SK-N-SH (cell line): ENCODE measurements around the gene TMEM59. TPM values are rescaled to one million over a fixed set of nuclear protein-coding genes. Genes with fewer than 3 reads are reported as not detected.

Source experiments
- CTCF ChIA-PET: fragments of 300-600, 350-600 bp; formaldehyde crosslinking; extraction: SDS; loops from one replicate; lab custom pipeline; 2021; lab: Yijun Ruan, JAX
- POLR2A ChIA-PET: fragments of 350-600 bp; sonication (Branson Sonifier 250); formaldehyde crosslinking; extraction: SDS; loops from one replicate; lab custom pipeline; 2020; ENCODE audit warnings: antibody characterized with exemption, inconsistent platforms; lab: Yijun Ruan, JAX
- DNase-seq: peaks from one replicate; pipeline ENCODE4 v3.0.0; 2012
- H2AFZ ChIP-seq: fragments of 200-600 bp; sonication (generic); 2 replicates; pipeline ENCODE4 v1.8.1; 2016; ENCODE audit warnings: antibody characterized with exemption, mild to moderate bottlenecking, low read depth
- H3F3A ChIP-seq: fragments of 200-600 bp; sonication (generic); replicated peaks from 2 replicates; pipeline ENCODE3; 2016; ENCODE audit warnings: antibody characterized with exemption, mild to moderate bottlenecking; ENCODE audit not compliant: insufficient read depth
- H3K27ac ChIP-seq, 2 experiments: fragments of 200-500 bp in 1 of 2; fragments of 200-600 bp in 1 of 2; sonication (Bioruptor generic) in 1 of 2; sonication (generic), shearing (Covaris generic) in 1 of 2; 2 replicates each; pipeline versions ENCODE4 v1.5.1 to v1.6.1; 2014 to 2016; ENCODE audit warnings: low read depth in 2 of 2, inconsistent platforms in 1 of 2, low read length in 1 of 2, mild to moderate bottlenecking in 1 of 2, mixed read lengths in 1 of 2
- H3K27me3 ChIP-seq: fragments of 200-600 bp; sonication (generic), shearing (Covaris generic); 2 replicates; pipeline ENCODE4 v1.6.1; 2016; ENCODE audit warnings: mixed run types; ENCODE audit not compliant: insufficient read depth
- H3K36me3 ChIP-seq, 2 experiments: fragments of 200-500 bp in 1 of 2; fragments of 200-600 bp in 1 of 2; sonication (Bioruptor generic) in 1 of 2; sonication (generic) in 1 of 2; replicated peaks in 1 of 2; 2 replicates each; pipeline versions ENCODE3 to v1.5.1; 2014 to 2016; ENCODE audit warnings: low read length in 1 of 2, mild to moderate bottlenecking in 1 of 2; ENCODE audit not compliant: insufficient read depth in 2 of 2, control insufficient read depth in 1 of 2
- H3K4me1 ChIP-seq, 2 experiments: fragments of 200-500 bp in 1 of 2; fragments of 200-600 bp in 1 of 2; sonication (Bioruptor generic) in 1 of 2; sonication (generic), shearing (Covaris generic) in 1 of 2; 2 replicates each; pipeline versions ENCODE4 v1.5.1 to v1.6.1; 2014 to 2016; ENCODE audit warnings: low read depth in 1 of 2, low read length in 1 of 2, mixed run types in 1 of 2; ENCODE audit not compliant: insufficient read depth in 2 of 2, control insufficient read depth in 1 of 2
- H3K4me2 ChIP-seq: fragments of 200-600 bp; sonication (generic), shearing (Covaris generic); 2 replicates; pipeline ENCODE4 v1.6.1; 2017; ENCODE audit warnings: mixed run types
- H3K4me3 ChIP-seq, 2 experiments: fragments of 200-500 bp in 1 of 2; fragments of 200-600 bp in 1 of 2; sonication (Bioruptor generic) in 1 of 2; sonication (generic), shearing (Covaris generic) in 1 of 2; 2 replicates each; pipeline versions ENCODE4 v1.5.1 to v1.8.1; 2014 to 2016; ENCODE audit warnings: low read depth in 2 of 2, inconsistent platforms in 1 of 2, low read length in 1 of 2, mild to moderate bottlenecking in 1 of 2, mixed read lengths in 1 of 2, moderate library complexity in 1 of 2
- H3K79me2 ChIP-seq: fragments of 200-600 bp; sonication (generic); 2 replicates; pipeline ENCODE4 v1.8.1; 2017; ENCODE audit warnings: mild to moderate bottlenecking; ENCODE audit not compliant: insufficient read depth
- H3K9ac ChIP-seq: fragments of 200-600 bp; sonication (generic); 2 replicates; pipeline ENCODE4 v1.6.1; 2017; ENCODE audit warnings: mixed run types
- H3K9me2 ChIP-seq: fragments of 200-600 bp; sonication (generic); 2 replicates; pipeline ENCODE4 v1.6.1; 2017; ENCODE audit warnings: mixed run types
- H3K9me3 ChIP-seq: fragments of 200-600 bp; sonication (generic); 2 replicates; pipeline ENCODE4 v1.6.1; 2017; ENCODE audit warnings: mixed run types, mild to moderate bottlenecking, moderate library complexity
- H4K20me1 ChIP-seq: fragments of 200-600 bp; sonication (generic); 2 replicates; pipeline ENCODE4 v1.6.1; 2017; ENCODE audit warnings: mild to moderate bottlenecking, mixed run types; ENCODE audit not compliant: insufficient read depth
- CHD2 ChIP-seq: fragments of 150-350 bp; IDR thresholded peaks from 2 replicates; pipeline ENCODE4 v1.6.1; 2018; ENCODE audit warnings: low read length; ENCODE audit not compliant: partially characterized antibody
- CTCF ChIP-seq: fragments of 200-600 bp; sonication (generic); IDR thresholded peaks from 2 replicates; pipeline ENCODE4 v1.6.1; 2017; ENCODE audit warnings: antibody characterized with exemption, mild to moderate bottlenecking, moderate library complexity
- EP300 ChIP-seq, 2 experiments: IDR thresholded peaks; 2 replicates each; pipeline versions ENCODE4 v1.4.0 to v1.6.1; 2012; ENCODE audit warnings: borderline replicate concordance in 1 of 2, low read depth in 1 of 2, low read length in 1 of 2
- EZH2phosphoT487 ChIP-seq: fragments of 200-600 bp; sonication (generic); IDR thresholded peaks from 2 replicates; pipeline ENCODE4 v1.6.1; 2017; ENCODE audit warnings: low read depth, mixed run types, mild to moderate bottlenecking, antibody characterized with exemption, moderate library complexity, borderline replicate concordance
- GABPA ChIP-seq: IDR thresholded peaks from 2 replicates; pipeline ENCODE4 v1.4.0; 2012; ENCODE audit warnings: low read depth, mild to moderate bottlenecking
- JUND ChIP-seq: IDR thresholded peaks from 2 replicates; pipeline ENCODE4 v1.4.0; 2012
- MEF2A ChIP-seq: IDR thresholded peaks from 2 replicates; pipeline ENCODE4 v1.4.0; 2012; ENCODE audit warnings: low read depth, borderline replicate concordance
- MXI1 ChIP-seq: IDR thresholded peaks from 2 replicates; pipeline ENCODE4 v1.6.1; 2012; ENCODE audit warnings: mild to moderate bottlenecking, low read depth, low read length, improper control_type of control experiment
- NFIC ChIP-seq: IDR thresholded peaks from 2 replicates; pipeline ENCODE4 v1.4.0; 2012; ENCODE audit warnings: borderline replicate concordance
- NRF1 ChIP-seq: IDR thresholded peaks from 2 replicates; pipeline ENCODE4 v1.6.1; 2012; ENCODE audit warnings: low read depth, mild to moderate bottlenecking, low read length
- PBX3 ChIP-seq: IDR thresholded peaks from 2 replicates; pipeline ENCODE4; 2012
- RFX5 ChIP-seq: IDR thresholded peaks from 2 replicates; pipeline ENCODE4 v1.6.1; 2012; ENCODE audit warnings: mild to moderate bottlenecking, improper control_type of control experiment, low read length
- RXRA ChIP-seq: IDR thresholded peaks from 2 replicates; pipeline ENCODE4 v1.4.0; 2012; ENCODE audit warnings: low read depth, mild to moderate bottlenecking, borderline replicate concordance
- SIN3A ChIP-seq: IDR thresholded peaks from 2 replicates; pipeline ENCODE4 v1.6.1; 2012; ENCODE audit warnings: low read depth, mild to moderate bottlenecking, low read length, moderate library complexity, borderline replicate concordance
- TAF1 ChIP-seq: IDR thresholded peaks from 2 replicates; pipeline ENCODE4 v1.6.1; 2012; ENCODE audit warnings: low read depth, mild to moderate bottlenecking, low read length, moderate library complexity, borderline replicate concordance
- TEAD4 ChIP-seq: IDR thresholded peaks from 2 replicates; pipeline ENCODE4 v1.4.0; 2012; ENCODE audit warnings: mild to moderate bottlenecking, borderline replicate concordance; ENCODE audit not compliant: insufficient read depth
- USF1 ChIP-seq: IDR thresholded peaks from 2 replicates; pipeline ENCODE4 v1.4.0; 2012; ENCODE audit warnings: low read depth, borderline replicate concordance
- USF2 ChIP-seq: fragments of 150-350 bp; IDR thresholded peaks from 2 replicates; pipeline ENCODE4 v1.6.1; 2017; ENCODE audit warnings: antibody characterized with exemption, low read length, low read depth, borderline replicate concordance
- YY1 ChIP-seq: IDR thresholded peaks from 2 replicates; pipeline ENCODE4 v1.4.0; 2012; ENCODE audit warnings: low read depth, mild to moderate bottlenecking
- WGBS: methylation state at CpG from one replicate; pipeline ENCODE4 v1.1.6; 2017; ENCODE audit warnings: low lambda C conversion rate; 5-methylcytosine and 5-hydroxymethylcytosine counted together
- polyA plus RNA-seq, 3 experiments: library from polyadenylated mRNA; depleted of rRNA; stranded (reverse); fragments of >200 nt; gene quantifications; 2 replicates each; pipeline ENCODE4 v1.2.3, GENCODE V29; 2012

The TMEM59 gene
- polyA plus RNA-seq, 1 of the 3 experiments (the other 2 are of a cell fraction), result 249 TPM

- TF ChIP-seq TAF1 (no peak), GABPA (no peak), EZH2phosphoT487 (no peak), JUND (no peak), USF2 (no peak), NRF1 (no peak), NFIC (no peak), RFX5 (no peak), CHD2 (no peak), YY1 (no peak), RXRA (no peak), CTCF (no peak), EP300 (IDR thresholded peaks at IDR 0.05; ENCODE audit: borderline replicate concordance in 1 of 2, low read depth in 1 of 2, low read length in 1 of 2) (no peak), PBX3 (no peak), MEF2A (no peak), TEAD4 (no peak), SIN3A (no peak), MXI1 (no peak), USF1 (no peak)
- no peaks in the 10 kb centered on the region for H4K20me1 ChIP-seq
- H3K4me3 ChIP-seq, result peak overlapping the region in 1 of 2 experiments; percentile 30; a peak in 1 of 4 replicates
- ChIA-PET CTCF (interaction anchor here (0.6 to 3.0 kb wide), 14 partner anchors 9 to 607 kb away, joined by 3 to 17 read pairs (median 3); partner anchors contain the start of gene ACOT11), POLR2A (no interaction called here)
- H2AFZ ChIP-seq, result peak overlapping the region; percentile 62; the same call in 1 of the 2 replicates
- H3K36me3 ChIP-seq, result peaks cover 5 to 11% of the 10 kb centered on the region in 2 experiments
- no peaks in the 10 kb centered on the region for H3K9me3 ChIP-seq
- no peak overlapping the region for H3K9ac ChIP-seq
- no peaks in the 10 kb centered on the region for H3K9me2 ChIP-seq
- no peak for DNase-seq
- H3K27ac ChIP-seq, result no peak overlapping the region
- no peaks in the 10 kb centered on the region for H3K27me3 ChIP-seq
- no peak overlapping the region for H3K4me2 ChIP-seq
- H3K4me1 ChIP-seq, result no peaks in the 10 kb centered on the region
- 60% methylated on average over 1 of the region's 1 CpG for WGBS
- no peaks in the 10 kb centered on the region for H3F3A ChIP-seq
- H3K79me2 ChIP-seq, result no peaks in the 10 kb centered on the region
Measured at GRCh38 chr1:54069791-54070170, 16.8 kb upstream of the TMEM59 start.
